Measurements from ENCODE around the gene IKZF3. TPM values are rescaled to one million over a fixed set of nuclear protein-coding genes. Genes with fewer than 3 reads are reported as not detected.

The IKZF3 gene
- total RNA-seq, 1 donor: not detected

DNA sequence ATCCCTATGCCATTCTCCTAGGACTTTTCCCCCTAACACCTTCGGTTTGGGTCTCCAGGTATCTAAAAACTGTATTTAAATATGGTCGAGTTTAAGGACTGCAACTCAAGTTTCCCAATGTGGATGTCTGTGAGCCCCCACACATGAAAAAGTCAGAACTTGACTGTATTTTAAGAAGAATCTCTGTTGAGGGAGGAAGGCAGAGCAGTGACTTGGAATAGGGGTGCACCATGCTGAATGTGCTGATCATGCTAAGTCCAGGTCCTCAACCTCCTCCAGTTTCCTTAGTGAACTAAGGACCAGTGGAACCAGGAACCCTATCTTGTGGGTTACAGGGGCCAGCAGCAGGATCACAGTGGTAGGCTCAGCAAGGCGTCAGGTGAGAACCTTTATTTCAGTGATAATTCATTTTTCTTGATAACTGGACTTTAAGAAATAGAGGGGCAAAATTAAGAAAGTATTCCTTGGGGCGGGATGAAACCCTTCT is 106.9 kb downstream of the IKZF3 start:
- H3K4me3 ChIP-seq (ENCODE audit: low read depth, low read length): no peak overlapping the region
- no peak for DNase-seq (ENCODE audit: low read depth)
- TF ChIP-seq, protein P1, sequence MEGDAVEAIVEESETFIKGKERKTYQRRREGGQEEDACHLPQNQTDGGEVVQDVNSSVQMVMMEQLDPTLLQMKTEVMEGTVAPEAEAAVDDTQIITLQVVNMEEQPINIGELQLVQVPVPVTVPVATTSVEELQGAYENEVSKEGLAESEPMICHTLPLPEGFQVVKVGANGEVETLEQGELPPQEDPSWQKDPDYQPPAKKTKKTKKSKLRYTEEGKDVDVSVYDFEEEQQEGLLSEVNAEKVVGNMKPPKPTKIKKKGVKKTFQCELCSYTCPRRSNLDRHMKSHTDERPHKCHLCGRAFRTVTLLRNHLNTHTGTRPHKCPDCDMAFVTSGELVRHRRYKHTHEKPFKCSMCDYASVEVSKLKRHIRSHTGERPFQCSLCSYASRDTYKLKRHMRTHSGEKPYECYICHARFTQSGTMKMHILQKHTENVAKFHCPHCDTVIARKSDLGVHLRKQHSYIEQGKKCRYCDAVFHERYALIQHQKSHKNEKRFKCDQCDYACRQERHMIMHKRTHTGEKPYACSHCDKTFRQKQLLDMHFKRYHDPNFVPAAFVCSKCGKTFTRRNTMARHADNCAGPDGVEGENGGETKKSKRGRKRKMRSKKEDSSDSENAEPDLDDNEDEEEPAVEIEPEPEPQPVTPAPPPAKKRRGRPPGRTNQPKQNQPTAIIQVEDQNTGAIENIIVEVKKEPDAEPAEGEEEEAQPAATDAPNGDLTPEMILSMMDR (IDR thresholded peaks at IDR 0.05; ENCODE audit: insufficient read depth, low read length): no peak

DNA sequence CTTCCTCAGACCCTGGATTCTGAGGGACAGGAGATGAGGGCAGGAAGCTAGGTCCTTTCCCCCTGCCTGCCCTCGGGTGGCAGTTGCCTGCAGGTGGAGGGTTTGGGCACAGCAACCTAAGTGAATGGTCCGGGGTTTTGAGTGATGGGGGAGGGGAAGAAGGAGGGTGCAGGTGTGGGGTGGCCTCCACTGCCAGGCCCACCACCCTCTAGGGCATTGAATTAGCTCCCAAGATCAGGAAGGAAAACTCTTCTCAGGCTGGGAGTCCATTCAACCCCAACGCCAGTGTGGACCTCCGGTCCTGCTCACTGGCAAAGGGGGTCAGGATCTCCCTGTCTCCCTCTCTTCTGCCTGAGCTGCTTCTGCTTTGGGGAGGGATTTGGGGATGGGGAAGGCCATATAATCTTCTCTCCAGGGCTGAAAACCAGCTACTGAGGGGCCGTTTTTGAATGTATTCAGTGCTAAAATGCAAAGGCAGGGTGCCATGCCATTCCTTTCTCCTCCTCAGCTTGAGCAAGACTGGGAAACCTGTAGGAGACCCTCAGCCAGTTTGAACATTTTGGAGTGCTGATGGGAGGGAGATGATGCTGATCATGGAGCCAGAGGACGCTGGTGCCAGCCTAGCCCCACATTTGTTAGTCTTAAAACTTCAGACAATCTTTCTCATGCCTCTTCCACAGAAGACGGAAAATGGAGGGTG is 107.6 kb downstream of the IKZF3 start:
- H3K4me3 ChIP-seq (ENCODE audit: low read depth, low read length): no peak overlapping the region
- TF ChIP-seq, protein P1 (IDR thresholded peaks at IDR 0.05; ENCODE audit: insufficient read depth, low read length): no peak
- DNase-seq (ENCODE audit: low read depth): no peak

DNA sequence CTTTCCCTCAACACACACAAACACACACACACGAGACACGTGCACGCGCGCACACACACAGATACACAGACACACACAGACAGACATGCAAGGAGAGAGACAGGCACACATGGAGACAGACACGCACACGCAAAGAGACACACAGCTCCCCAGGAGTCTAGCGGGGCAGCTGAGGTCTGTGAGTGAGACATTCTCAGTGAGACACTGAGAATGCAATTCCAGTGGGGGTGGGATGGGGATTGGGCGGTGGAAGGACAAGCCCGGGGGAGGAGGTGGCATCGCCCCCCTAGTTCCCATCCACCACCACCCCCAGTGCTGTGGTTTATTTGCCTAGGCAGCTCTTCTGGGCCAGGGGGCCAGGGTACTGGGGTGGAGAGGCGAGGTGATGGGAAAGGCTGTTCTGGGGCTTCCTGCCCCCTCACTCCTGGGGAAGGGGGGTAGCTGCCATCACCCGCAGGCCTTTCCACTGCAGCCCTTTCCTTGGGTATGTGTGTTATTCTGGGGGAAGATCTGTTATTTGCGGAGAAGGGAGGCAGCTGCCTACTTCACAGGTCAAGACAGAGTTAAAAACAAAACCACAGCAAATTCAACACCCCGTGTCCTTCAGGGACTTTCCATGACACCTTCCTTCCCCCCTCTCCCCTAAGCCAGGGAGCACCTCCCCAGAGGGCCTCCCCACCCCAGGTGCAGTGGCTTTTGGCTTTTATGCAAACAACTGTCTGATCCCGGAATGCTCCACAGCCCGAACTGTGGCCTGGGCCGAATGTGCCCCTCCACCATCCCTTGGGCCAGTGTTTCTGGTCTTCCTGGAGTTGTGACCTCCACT is 108.3 kb downstream of the IKZF3 start:
- no peak overlapping the region for H3K4me3 ChIP-seq (ENCODE audit: low read depth, low read length)
- no peak for DNase-seq (ENCODE audit: low read depth)
- TF ChIP-seq, protein P1 (IDR thresholded peaks at IDR 0.05; ENCODE audit: insufficient read depth, low read length): no peak

DNA sequence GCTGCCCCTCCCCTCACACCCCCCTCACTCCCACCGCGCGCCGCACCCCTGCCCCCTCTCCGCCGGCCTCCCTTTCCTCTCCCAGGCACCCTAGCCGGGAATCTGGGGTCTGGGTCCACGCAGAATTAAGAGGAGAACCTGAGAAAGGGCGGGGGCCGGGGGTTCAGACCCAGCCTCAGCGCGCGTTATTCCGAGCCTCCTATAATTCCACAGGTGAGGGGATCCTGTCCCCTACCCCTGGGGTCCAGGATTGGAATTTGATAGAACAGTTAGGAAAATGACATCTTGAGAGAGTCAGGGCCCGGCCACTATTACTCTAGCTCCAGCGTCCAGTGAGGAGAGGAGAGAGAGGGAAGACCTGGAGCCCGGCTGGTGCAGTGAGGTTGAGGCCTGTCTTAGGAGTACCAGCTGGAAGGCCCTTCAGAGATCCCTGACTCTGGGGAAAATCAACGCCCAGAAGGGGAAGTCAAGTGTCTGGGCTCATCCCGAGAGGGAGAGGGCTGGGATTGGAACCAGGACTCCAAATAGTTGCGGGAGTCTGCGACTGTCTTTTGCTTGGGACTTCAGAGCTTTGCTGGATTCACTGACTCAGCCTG is 109.1 kb downstream of the IKZF3 start:
- no peak for DNase-seq (ENCODE audit: low read depth)
- TF ChIP-seq, protein P1 (IDR thresholded peaks at IDR 0.05; ENCODE audit: insufficient read depth, low read length): no peak
- peak overlapping the region; percentile 70 for H3K4me3 ChIP-seq (ENCODE audit: low read depth, low read length)

DNA sequence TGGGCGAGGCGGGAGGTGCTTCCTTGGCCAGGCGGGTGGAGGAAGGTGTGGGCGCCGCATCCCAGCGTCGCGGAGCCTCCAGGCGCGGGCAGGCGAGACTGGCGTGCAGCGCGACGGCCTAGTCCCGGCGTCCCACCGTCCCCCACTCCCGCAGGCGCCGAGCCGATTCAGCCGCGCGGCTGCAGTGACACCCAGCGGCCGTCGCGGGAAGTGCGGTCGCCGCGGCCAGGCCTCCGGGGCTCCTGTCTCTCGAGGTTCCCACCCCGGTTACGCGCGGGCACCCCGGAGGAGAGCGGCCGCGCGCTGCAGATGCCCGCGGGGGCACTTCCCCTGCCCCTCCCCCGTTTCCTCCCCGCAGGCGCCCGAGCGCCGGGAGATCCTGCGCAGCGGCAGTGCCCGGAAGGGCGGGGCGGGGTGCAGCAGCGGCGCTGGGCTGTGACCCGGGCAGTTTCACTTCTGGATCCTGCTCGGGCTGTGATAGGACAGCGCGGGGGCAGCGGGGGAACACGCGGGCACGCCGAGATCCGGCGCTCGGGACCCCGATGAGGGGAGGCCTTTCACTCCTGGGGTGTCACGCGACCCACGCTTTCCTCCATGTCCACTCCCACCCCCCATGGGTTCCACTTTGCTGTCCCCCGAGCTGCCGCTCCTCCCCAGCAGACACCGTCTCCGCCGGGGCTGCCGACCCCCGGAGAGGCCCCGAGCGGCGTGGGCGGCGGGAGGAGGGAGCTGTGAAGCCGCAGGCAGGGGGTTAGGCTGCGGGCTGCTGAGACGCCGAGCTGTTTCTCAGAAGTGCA is 109.8 kb downstream of the IKZF3 start:
- peak overlapping the region; percentile 70 for H3K4me3 ChIP-seq (ENCODE audit: low read depth, low read length)

More for the DNA sequence above, 109.8 kb downstream of the IKZF3 start:
- peak; percentile 77 for DNase-seq (ENCODE audit: low read depth)
- TF ChIP-seq, protein P1 (IDR thresholded peaks at IDR 0.05; ENCODE audit: insufficient read depth, low read length): peak; percentile 73
